K562 (cell line): ENCODE measurements around the gene ZNHIT6. TPM values are rescaled to one million over a fixed set of nuclear protein-coding genes. Genes with fewer than 3 reads are reported as not detected.

Experiments
- ATAC-seq: fragments of 200-7000 bp; cut with Tn5 transposase; 3 replicates; pipeline ENCODE4 v1.9.1; 2020; ENCODE audit warnings: moderate library complexity
- BruUV-seq: library from RNA; stranded (reverse); fragments of 400-500 nt; replicated peaks from 2 replicates; lab custom pipeline; 2021; lab: Mats Ljungman, UMichigan
- CTCF ChIA-PET: fragments of 300-600 bp; formaldehyde crosslinking; extraction: SDS; loops from one replicate; lab custom pipeline; 2021; ENCODE audit warnings: low intra/inter-chr PET ratio; lab: Yijun Ruan, JAX
- POLR2A ChIA-PET: fragments of 300-600, 350-650 bp; sonication (Branson Sonifier 250); formaldehyde crosslinking; extraction: SDS; loops from one replicate; lab custom pipeline; 2021; ENCODE audit warnings: antibody characterized with exemption, inconsistent platforms; lab: Yijun Ruan, JAX
- DNase-seq, 4 experiments: peaks; one replicate each; pipeline versions ENCODE4 v3.0.0 to v3.0.0-alpha.2; 2011 to 2018; ENCODE audit warnings: low spot score in 3 of 4, mixed read lengths in 3 of 4; ENCODE audit errors: extremely low read depth in 1 of 4
- FAIRE-seq: peaks from 2 replicates; lab custom pipeline; 2011; peaks lifted over from hg19 to GRCh38; lab: Jason Lieb, UNC
- H2AFZ ChIP-seq: 2 replicates; pipeline ENCODE4 v1.6.0; 2011; ENCODE audit warnings: low read depth, low read length, control low read depth, inconsistent platforms
- H3K27ac ChIP-seq: fragments of 200-600 bp; 3 replicates; pipeline ENCODE4 v1.8.0; 2011; ENCODE audit warnings: low read depth, mild to moderate bottlenecking, control low read depth, inconsistent platforms, low read length, moderate library complexity, mixed read lengths; ENCODE audit errors: extremely low read depth
- H3K27me3 ChIP-seq, 2 experiments: fragments of 300-600 bp in 1 of 2; 2 replicates in 1 of 2; 3 replicates in 1 of 2; pipeline versions ENCODE4 v1.6.0 to v1.8.0; 2011; ENCODE audit warnings: inconsistent platforms in 2 of 2, low read length in 2 of 2, mild to moderate bottlenecking in 1 of 2, mixed read lengths in 1 of 2, moderate library complexity in 1 of 2; ENCODE audit not compliant: control insufficient read depth in 2 of 2, insufficient read depth in 2 of 2
- H3K36me3 ChIP-seq: fragments of 300-600 bp; 3 replicates; pipeline ENCODE4 v1.8.0; 2011; ENCODE audit warnings: mild to moderate bottlenecking, low read length, inconsistent platforms; ENCODE audit not compliant: control insufficient read depth, insufficient read depth
- H3K4me1 ChIP-seq, 2 experiments: fragments of 200-600 bp in 1 of 2; replicated peaks in 1 of 2; 2 replicates in 1 of 2; 3 replicates in 1 of 2; pipeline versions ENCODE4 v1.5.1 to v1.8.0; 2011; ENCODE audit warnings: inconsistent platforms in 2 of 2, low read length in 2 of 2, mild to moderate bottlenecking in 1 of 2, mixed read lengths in 1 of 2, moderate library complexity in 1 of 2; ENCODE audit not compliant: control insufficient read depth in 2 of 2, insufficient read depth in 2 of 2
- H3K4me2 ChIP-seq: 2 replicates; pipeline ENCODE4 v1.6.1; 2011; ENCODE audit warnings: low read length, control low read depth, inconsistent platforms, mixed read lengths; ENCODE audit not compliant: insufficient read depth
- H3K4me3 ChIP-seq: fragments of 200-600 bp; sonication (generic), shearing (Covaris generic); 2 replicates; pipeline ENCODE4 v1.5.1; 2016; ENCODE audit warnings: control low read depth, inconsistent platforms
- H3K79me2 ChIP-seq: fragments of 200-600 bp; 3 replicates; pipeline ENCODE4 v1.8.0; 2011; ENCODE audit warnings: low read length, inconsistent platforms; ENCODE audit not compliant: control insufficient read depth, insufficient read depth
- H3K9ac ChIP-seq, 2 experiments: 2 replicates each; pipeline versions ENCODE4 v1.6.0 to v1.6.1; 2011; ENCODE audit warnings: low read depth in 2 of 2, low read length in 2 of 2, control low read depth in 1 of 2, inconsistent platforms in 1 of 2, mild to moderate bottlenecking in 1 of 2, mixed read lengths in 1 of 2; ENCODE audit not compliant: insufficient read depth in 1 of 2
- H3K9me1 ChIP-seq: one replicate; pipeline ENCODE4 v1.6.0; 2011; ENCODE audit warnings: inconsistent platforms, mild to moderate bottlenecking, low read length, moderate library complexity; ENCODE audit not compliant: control insufficient read depth, insufficient read depth
- H3K9me3 ChIP-seq: replicated peaks from 2 replicates; pipeline ENCODE4 v1.5.1; 2011; ENCODE audit warnings: low read depth, low read length, inconsistent platforms; ENCODE audit not compliant: control insufficient read depth, insufficient read depth
- H4K20me1 ChIP-seq: replicated peaks from 2 replicates; pipeline ENCODE4 v1.6.1; 2011; ENCODE audit warnings: low read length, inconsistent platforms, mixed read lengths; ENCODE audit not compliant: control insufficient read depth, insufficient read depth
- CTCF ChIP-seq, 3 experiments: IDR thresholded peaks in 2 of 3; conservative IDR thresholded peaks in 1 of 3; 2 replicates each; pipeline ENCODE4 v1.5.1; 2011 to 2012; ENCODE audit warnings: low read length in 3 of 3, mild to moderate bottlenecking in 3 of 3, control low read depth in 2 of 3, improper control_type of control experiment in 1 of 3, inconsistent platforms in 1 of 3, low read depth in 1 of 3, mixed read lengths in 1 of 3, moderate library complexity in 1 of 3; ENCODE audit not compliant: insufficient read depth in 2 of 3
- ELF2 ChIP-seq: fragments of 250-450 bp; sonication (Bioruptor Pico); IDR thresholded peaks from 2 replicates; pipeline ENCODE4 v1.5.0; 2021; ENCODE audit warnings: mild to moderate bottlenecking
- GTF2A2 ChIP-seq: IDR thresholded peaks from 2 replicates; pipeline ENCODE4 v1.6.1; 2016; ENCODE audit warnings: mild to moderate bottlenecking, missing genetic modification characterization, missing compliant biosample characterization
- IRF1 ChIP-seq: sonication (generic); formaldehyde crosslinking; IDR thresholded peaks from 2 replicates; pipeline ENCODE4 v1.8.0; 2022; ENCODE audit warnings: missing genetic modification reagents, mild to moderate bottlenecking, borderline replicate concordance
- KAT8 ChIP-seq: fragments of 450-650 bp; IDR thresholded peaks from 2 replicates; pipeline ENCODE4 v1.6.1; 2016; ENCODE audit warnings: low read depth, mild to moderate bottlenecking
- MCM5 ChIP-seq: fragments of 450-650 bp; IDR thresholded peaks from 2 replicates; pipeline ENCODE4 v1.6.1; 2016; ENCODE audit warnings: low read depth
- TAF15 ChIP-seq: fragments of 200-400 bp; formaldehyde crosslinking; IDR thresholded peaks from 2 replicates; pipeline ENCODE4 v1.6.1; 2017; ENCODE audit warnings: mild to moderate bottlenecking, low read depth, low read length, moderate library complexity
- ZBTB34 ChIP-seq: fragments of 250-450 bp; sonication (Bioruptor Pico); IDR thresholded peaks from 2 replicates; pipeline ENCODE4 v1.8.0; 2021; ENCODE audit warnings: mild to moderate bottlenecking, moderate library complexity
- ZNF140 ChIP-seq: fragments of 250-450 bp; sonication (Bioruptor Pico); IDR thresholded peaks from 2 replicates; pipeline ENCODE4 v1.8.0; 2021; ENCODE audit warnings: moderate library complexity, mild to moderate bottlenecking, inconsistent platforms
- WGBS: fragments of 100-300 bp; shearing (Covaris generic); methylation state at CpG from one replicate; pipeline ENCODE4 v1.1.6; 2016; ENCODE audit warnings: low coverage, mixed read lengths; ENCODE audit not compliant: insufficient coverage; ENCODE audit errors: missing lambda C conversion rate; 5-methylcytosine and 5-hydroxymethylcytosine counted together
- in situ Hi-C: fragments of 300-500 bp; cut with MboI; formaldehyde crosslinking; loops from 4 replicates; pipeline ENCODE4 v1.15.0; 2018; ENCODE audit warnings: inconsistent platforms, mixed read lengths
- intact Hi-C: fragments of 100-400 bp; cut with micrococcal nuclease; formaldehyde crosslinking; loops from 2 replicates; pipeline ENCODE4 v1.14.2; 2022
- polyA plus RNA-seq, 8 experiments: library from polyadenylated mRNA; depleted of rRNA in 4 of 8; stranded (reverse) in 5 of 8; unstranded in 3 of 8; fragments of >200 nt; fragmentation: Nextera tagmentation in 2 of 8; fragmentation: Illumina TruSeq in 1 of 8; extraction: Ambion mirVana in 2 of 8; extraction: Trizol in 1 of 8; gene quantifications; 2 replicates each; pipeline versions ENCODE4 v1.2.1 to v1.2.3, GENCODE V29; 2011 to 2014; ENCODE audit warnings: inconsistent platforms in 1 of 8, missing spikeins in 1 of 8
- total RNA-seq, 7 experiments: library from RNA; depleted of rRNA in 6 of 7; stranded (reverse); fragments of >200 nt in 6 of 7; fragmentation: Illumina TruSeq in 2 of 7; extraction: Trizol in 2 of 7; gene quantifications; 2 replicates each; pipeline versions ENCODE4 v1.2.1 to v1.2.3, GENCODE V29; 2011 to 2021; ENCODE audit warnings: low replicate concordance in 1 of 7

Gene ZNHIT6
- total and polyA plus RNA-seq, 9 of the 15 experiments (the other 6 are each of a cell fraction or from before 2014, with no cell fraction given) = 15.4 to 37.6 (median 21.7) TPM

- Histone ChIP-seq H3K4me3 (no peak overlapping the region), H3K27me3 (no peaks in the 10 kb centered on the region), H3K9ac (no peak overlapping the region), H3K79me2 (no peaks in the 10 kb centered on the region), H2AFZ (no peak overlapping the region), H3K36me3 (peaks cover 41% of the 10 kb centered on the region; the same call in 2 of the 3 replicates), H3K27ac (no peak overlapping the region), H3K9me3 (no peaks in the 10 kb centered on the region), H4K20me1 (no peaks in the 10 kb centered on the region), H3K4me2 (no peak overlapping the region), H3K4me1 (no peaks in the 10 kb centered on the region), H3K9me1 (no peaks in the 10 kb centered on the region)
- CTCF ChIA-PET = no interaction called here
- intact Hi-C loops = no loop called here
- 92% methylated on average over 3 of the region's 3 CpGs for WGBS
- no peak for TF ChIP-seq TAF15
- no peak for TF ChIP-seq MCM5
- no peak for TF ChIP-seq CTCF (IDR thresholded peaks at IDR 0.05 in 2 of 3, conservative IDR thresholded peaks at IDR 0.05 in 1 of 3; ENCODE audit: insufficient read depth in 2 of 3, low read depth in 1 of 3, low read length in 3 of 3)
- TF ChIP-seq ELF2 = no peak
- no peak for TF ChIP-seq KAT8
- no peak for TF ChIP-seq IRF1
- no peak for TF ChIP-seq ZBTB34
- TF ChIP-seq GTF2A2 (tag) = no peak
- no peak for TF ChIP-seq ZNF140 (CRISPR knock-in tag)
- in situ Hi-C loops = no loop called here
- ATAC-seq = no peak
- DNase-seq = no peak
- no TSS peak for BruUV-seq
- POLR2A ChIA-PET = no interaction called here
- FAIRE-seq = no peak
Measured at GRCh38 chr1:85652327-85652726, 55.9 kb downstream of the ZNHIT6 start.
